Measurements from ENCODE around the gene MAGIX.

The MAGIX gene

GRCh38 chrX:49187028-49187394 lies 24.5 kb downstream of the MAGIX start:
- Histone ChIP-seq H2AFZ (ENCODE audit: low read depth) (no peak overlapping the region), H3K27ac (no peak overlapping the region)

GRCh38 chrX:49187526-49187925 lies 25.0 kb downstream of the MAGIX start:
- Histone ChIP-seq H3K27ac (no peak overlapping the region), H3K4me1 (ENCODE audit: low read depth, poor library complexity, severe bottlenecking) (peaks cover 6% of the 10 kb centered on the region)
- TF ChIP-seq CTCF (conservative IDR thresholded peaks at IDR 0.05; ENCODE audit: low read depth, low read length), result no peak

More at GRCh38 chrX:49187028-49187394, 24.5 kb downstream of the MAGIX start:
- 0 out of 2 replicates have a peak, but pooled peaks cover 4% of the 10 kb centered on the region for H3K79me2 ChIP-seq (ENCODE audit: insufficient read depth, low read depth)
- no peak for TF ChIP-seq CTCF (conservative IDR thresholded peaks at IDR 0.05; ENCODE audit: low read depth, low read length)
- H4K20me1 ChIP-seq (ENCODE audit: insufficient read depth), result no peaks in the 10 kb centered on the region
- no peaks in the 10 kb centered on the region for H3K27me3 ChIP-seq (ENCODE audit: insufficient read depth, low read depth)
- no peak overlapping the region for H3K4me2 ChIP-seq
- no peak overlapping the region for H3K4me3 ChIP-seq (IDR thresholded peaks at IDR 0.05; ENCODE audit: insufficient read depth, low read depth, low read length)
- no peak overlapping the region for H3K9ac ChIP-seq
- H3K36me3 ChIP-seq (ENCODE audit: insufficient read depth), result no peaks in the 10 kb centered on the region
- H3K4me1 ChIP-seq (ENCODE audit: low read depth, poor library complexity, severe bottlenecking), result peaks cover 1% of the 10 kb centered on the region

GRCh38 chrX:49188468-49189076 lies 26.0 kb downstream of the MAGIX start:
- H3K4me1 ChIP-seq (ENCODE audit: low read depth, poor library complexity, severe bottlenecking), result peaks cover 8% of the 10 kb centered on the region
- no peaks in the 10 kb centered on the region for H4K20me1 ChIP-seq (ENCODE audit: insufficient read depth)
- H3K4me3 ChIP-seq (IDR thresholded peaks at IDR 0.05; ENCODE audit: insufficient read depth, low read depth, low read length), result no peak overlapping the region
- H2AFZ ChIP-seq (ENCODE audit: low read depth), result no peak overlapping the region
- H3K27me3 ChIP-seq (ENCODE audit: insufficient read depth, low read depth), result no peaks in the 10 kb centered on the region
- no peak for TF ChIP-seq CTCF (conservative IDR thresholded peaks at IDR 0.05; ENCODE audit: low read depth, low read length)
- no peak overlapping the region for H3K27ac ChIP-seq
- H3K9ac ChIP-seq, result no peak overlapping the region
- no peak overlapping the region for H3K4me2 ChIP-seq
- H3K36me3 ChIP-seq (ENCODE audit: insufficient read depth), result no peaks in the 10 kb centered on the region
- H3K79me2 ChIP-seq (ENCODE audit: insufficient read depth, low read depth), result 0 out of 2 replicates have a peak, but pooled peaks cover 4% of the 10 kb centered on the region

More at GRCh38 chrX:49187526-49187925, 25.0 kb downstream of the MAGIX start:
- Histone ChIP-seq H4K20me1 (ENCODE audit: insufficient read depth) (no peaks in the 10 kb centered on the region), H3K4me2 (no peak overlapping the region), H3K79me2 (ENCODE audit: insufficient read depth, low read depth) (0 out of 2 replicates have a peak, but pooled peaks cover 4% of the 10 kb centered on the region), H3K27me3 (ENCODE audit: insufficient read depth, low read depth) (no peaks in the 10 kb centered on the region), H3K36me3 (ENCODE audit: insufficient read depth) (no peaks in the 10 kb centered on the region), H3K9ac (no peak overlapping the region), H2AFZ (ENCODE audit: low read depth) (no peak overlapping the region), H3K4me3 (IDR thresholded peaks at IDR 0.05; ENCODE audit: insufficient read depth, low read depth, low read length) (no peak overlapping the region)

GRCh38 chrX:49189606-49190005 lies 27.0 kb downstream of the MAGIX start:
- Histone ChIP-seq H2AFZ (ENCODE audit: low read depth) (no peak overlapping the region), H3K9ac (no peak overlapping the region), H3K36me3 (ENCODE audit: insufficient read depth) (no peaks in the 10 kb centered on the region), H3K4me3 (IDR thresholded peaks at IDR 0.05; ENCODE audit: insufficient read depth, low read depth, low read length) (no peak overlapping the region), H3K27me3 (ENCODE audit: insufficient read depth, low read depth) (no peaks in the 10 kb centered on the region), H3K79me2 (ENCODE audit: insufficient read depth, low read depth) (0 out of 2 replicates have a peak, but pooled peaks cover 4% of the 10 kb centered on the region), H4K20me1 (ENCODE audit: insufficient read depth) (no peaks in the 10 kb centered on the region), H3K4me2 (no peak overlapping the region), H3K27ac (no peak overlapping the region), H3K4me1 (ENCODE audit: low read depth, poor library complexity, severe bottlenecking) (peaks cover 8% of the 10 kb centered on the region)
- no peak for TF ChIP-seq CTCF (conservative IDR thresholded peaks at IDR 0.05; ENCODE audit: low read depth, low read length)

All from KMS-11 (cell line).